ENCODE results near the gene GPR37.

Gene GPR37

GRCh38 chr7:124780608-124781007, 15.0 kb upstream of the GPR37 start:
- TF ChIP-seq CTCF (conservative IDR thresholded peaks at IDR 0.05; ENCODE audit: low read length) = no peak
- DNase-seq (ENCODE audit: low read depth) = no peak
- no peak overlapping the region for H3K4me3 ChIP-seq (ENCODE audit: low read length)

- TF ChIP-seq CTCF (conservative IDR thresholded peaks at IDR 0.05; ENCODE audit: low read length) = no peak
- H3K4me3 ChIP-seq (ENCODE audit: low read length) = no peak overlapping the region
- DNase-seq (ENCODE audit: low read depth) = no peak
These were observed 14.5 kb upstream of the GPR37 start for GRCh38 chr7:124780056-124780455.

DNA sequence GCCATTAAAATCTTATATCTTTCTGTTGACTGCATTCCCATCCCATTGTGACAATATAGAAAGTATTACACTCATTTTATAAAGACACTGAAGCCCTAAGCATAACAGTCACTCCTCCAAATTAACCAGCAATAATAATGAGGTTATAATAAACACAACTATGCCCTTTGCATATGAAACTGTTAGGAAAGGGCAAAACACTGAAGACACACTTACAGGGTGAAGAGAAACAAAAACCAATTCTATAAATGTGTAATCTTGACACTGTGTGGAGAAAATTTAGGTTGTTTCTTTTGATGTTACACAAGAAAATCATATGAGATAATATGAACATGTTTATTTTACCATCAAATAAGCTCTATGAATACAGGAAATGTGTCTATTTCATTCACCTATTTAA, 14.0 kb upstream of the GPR37 start:
- no peak for DNase-seq (ENCODE audit: low read depth)
- TF ChIP-seq CTCF (conservative IDR thresholded peaks at IDR 0.05; ENCODE audit: low read length) = no peak
- no peak overlapping the region for H3K4me3 ChIP-seq (ENCODE audit: low read length)

DNA sequence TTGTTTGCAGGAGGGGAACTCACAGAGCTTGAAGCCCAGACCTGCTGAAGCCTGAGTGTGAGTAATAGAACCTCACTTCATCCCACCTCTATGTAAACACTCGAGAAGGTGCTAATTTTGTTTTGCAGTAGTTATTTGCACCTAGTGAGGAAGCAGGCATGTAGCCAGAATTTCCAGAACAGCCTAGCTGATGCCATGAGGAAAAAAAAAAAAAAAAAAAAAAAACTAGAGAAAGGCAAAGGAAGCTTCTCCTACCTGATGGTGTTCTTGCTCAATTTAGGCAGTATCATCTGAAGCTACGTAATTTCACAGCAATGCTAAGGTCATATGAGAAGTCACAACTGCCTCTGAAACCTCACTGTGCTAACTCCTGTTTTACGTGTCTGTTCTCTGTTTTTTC, 13.6 kb upstream of the GPR37 start:
- H3K4me3 ChIP-seq (ENCODE audit: low read length) = no peak overlapping the region
- no peak for DNase-seq (ENCODE audit: low read depth)
- TF ChIP-seq CTCF (conservative IDR thresholded peaks at IDR 0.05; ENCODE audit: low read length) = no peak

- no peak overlapping the region for H3K4me3 ChIP-seq (ENCODE audit: low read length)
- no peak for DNase-seq (ENCODE audit: low read depth)
- no peak for TF ChIP-seq CTCF (conservative IDR thresholded peaks at IDR 0.05; ENCODE audit: low read length)
These were observed 11.7 kb upstream of the GPR37 start for GRCh38 chr7:124777268-124777667.

DNA sequence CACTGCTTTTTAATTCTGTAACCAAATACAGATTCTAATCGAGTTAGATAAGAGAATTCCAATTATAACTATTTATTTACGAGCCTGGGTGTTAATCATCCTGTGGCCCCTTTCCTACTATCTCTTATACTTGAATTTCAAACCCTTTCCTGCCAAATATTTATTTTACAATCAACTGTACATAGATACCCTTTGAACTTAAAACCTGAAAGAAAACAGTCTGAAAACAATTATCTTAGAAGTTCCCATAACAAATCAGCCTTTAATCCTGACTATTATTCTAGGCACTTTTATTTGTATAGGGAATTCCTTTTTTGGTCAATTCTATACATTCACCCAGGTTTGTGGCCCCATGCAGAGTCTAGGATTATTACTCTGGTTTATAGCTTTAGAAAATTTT, 10.6 kb upstream of the GPR37 start:
- no peak overlapping the region for H3K4me3 ChIP-seq (ENCODE audit: low read length)
- DNase-seq (ENCODE audit: low read depth) = no peak
- no peak for TF ChIP-seq CTCF (conservative IDR thresholded peaks at IDR 0.05; ENCODE audit: low read length)

DNA sequence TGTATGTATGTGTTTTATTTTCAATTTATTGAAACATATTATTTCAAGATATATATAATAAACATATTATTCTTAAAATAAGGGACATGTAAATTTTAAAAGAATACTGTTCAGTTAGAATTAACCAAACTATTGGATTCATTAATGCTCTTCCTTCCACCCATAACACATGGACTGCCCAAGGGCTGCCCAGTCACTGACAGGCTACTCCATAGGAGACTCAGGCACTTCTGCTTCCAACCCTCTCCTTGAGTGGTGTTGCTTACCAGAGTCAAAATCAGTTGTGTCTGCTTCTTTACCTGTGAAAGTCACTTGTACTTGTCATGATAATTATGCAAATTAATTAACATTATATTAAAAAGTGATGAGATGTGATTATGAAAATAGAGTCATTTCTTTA, 9.8 kb upstream of the GPR37 start:
- TF ChIP-seq CTCF (conservative IDR thresholded peaks at IDR 0.05; ENCODE audit: low read length) = no peak

More for the DNA sequence above, 9.8 kb upstream of the GPR37 start:
- H3K4me3 ChIP-seq (ENCODE audit: low read length) = no peak overlapping the region
- no peak for DNase-seq (ENCODE audit: low read depth)
